Activated CD4-positive, alpha-beta T cell treated with anti-CD3 and anti-CD28 coated beads, Interleukin-2, amount 50 U/mL, for 1 hour (primary cell): ENCODE data around the gene PLA2G15.

Experiments used
- DNase-seq: peaks from one replicate; pipeline ENCODE4 v3.0.0-alpha.2; 2020

Gene PLA2G15, protein sequence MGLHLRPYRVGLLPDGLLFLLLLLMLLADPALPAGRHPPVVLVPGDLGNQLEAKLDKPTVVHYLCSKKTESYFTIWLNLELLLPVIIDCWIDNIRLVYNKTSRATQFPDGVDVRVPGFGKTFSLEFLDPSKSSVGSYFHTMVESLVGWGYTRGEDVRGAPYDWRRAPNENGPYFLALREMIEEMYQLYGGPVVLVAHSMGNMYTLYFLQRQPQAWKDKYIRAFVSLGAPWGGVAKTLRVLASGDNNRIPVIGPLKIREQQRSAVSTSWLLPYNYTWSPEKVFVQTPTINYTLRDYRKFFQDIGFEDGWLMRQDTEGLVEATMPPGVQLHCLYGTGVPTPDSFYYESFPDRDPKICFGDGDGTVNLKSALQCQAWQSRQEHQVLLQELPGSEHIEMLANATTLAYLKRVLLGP

DNA sequence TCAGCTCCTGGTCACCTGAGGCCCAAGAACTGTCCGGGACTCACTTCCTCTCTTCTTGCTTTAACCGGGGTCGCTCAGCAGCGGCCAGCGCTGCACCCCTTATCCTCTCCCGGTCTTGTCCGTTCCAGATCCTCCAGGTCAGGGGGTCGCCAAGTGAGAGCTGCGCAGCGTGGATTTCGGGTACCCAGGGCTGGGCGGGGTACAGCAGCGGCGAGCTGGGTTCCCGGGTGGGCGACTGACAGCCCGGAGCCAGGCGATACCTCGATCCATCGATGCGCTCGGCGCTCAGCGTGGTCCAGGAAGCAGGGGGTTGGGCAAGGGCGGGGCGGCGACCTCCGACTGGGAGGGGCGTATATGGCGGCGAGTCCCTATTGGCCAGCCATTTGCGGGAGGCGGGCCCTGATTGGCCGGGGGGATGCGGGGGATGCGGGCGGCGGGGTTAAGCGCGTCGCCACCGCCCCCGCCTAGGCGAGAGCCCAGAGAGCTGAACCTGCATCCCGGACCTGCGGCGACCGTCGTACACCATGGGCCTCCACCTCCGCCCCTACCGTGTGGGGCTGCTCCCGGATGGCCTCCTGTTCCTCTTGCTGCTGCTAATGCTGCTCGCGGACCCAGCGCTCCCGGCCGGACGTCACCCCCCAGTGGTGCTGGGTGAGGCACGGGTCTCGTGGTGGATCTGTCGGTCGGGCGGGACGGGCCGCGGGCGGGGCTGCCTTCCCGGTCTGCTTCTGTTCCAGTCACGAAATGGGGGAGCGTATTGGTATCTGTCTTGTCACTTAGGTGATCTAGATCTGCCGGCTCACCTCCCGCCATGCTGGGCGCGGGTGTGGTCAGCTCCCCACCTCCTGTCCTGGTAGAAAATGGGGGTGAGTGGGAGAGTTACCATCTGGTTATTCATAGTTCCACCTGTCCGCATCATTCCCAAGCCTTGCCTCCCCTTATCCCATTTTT, at the start of gene PLA2G15:
PLA2G15 (plus strand) TSS at position 471 of the 951 bp plus-strand sequence; CDS start at position 525, 54 bp downstream.
- peak; percentile 97 for DNase-seq

DNA sequence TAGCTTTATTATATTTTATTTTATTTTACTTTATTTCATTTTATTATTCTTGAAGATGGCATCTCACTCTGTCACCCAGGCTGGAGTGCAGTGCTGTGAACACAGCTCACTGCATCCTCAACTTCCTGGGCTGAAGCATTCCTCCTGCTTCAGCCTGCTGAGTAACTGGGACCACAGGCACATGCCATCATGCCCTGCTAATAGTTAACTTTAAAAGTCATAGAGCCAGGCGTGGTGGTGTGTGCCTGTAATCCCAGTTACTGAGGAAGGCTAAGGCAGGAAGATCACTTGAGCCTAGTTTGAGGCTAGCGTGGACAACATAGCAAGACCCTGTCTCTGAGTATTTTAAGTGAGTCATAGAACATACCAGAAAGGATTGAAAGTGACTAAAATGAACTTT, 47.9 kb upstream of the PLA2G15 start:
- DNase-seq: no peak

DNA sequence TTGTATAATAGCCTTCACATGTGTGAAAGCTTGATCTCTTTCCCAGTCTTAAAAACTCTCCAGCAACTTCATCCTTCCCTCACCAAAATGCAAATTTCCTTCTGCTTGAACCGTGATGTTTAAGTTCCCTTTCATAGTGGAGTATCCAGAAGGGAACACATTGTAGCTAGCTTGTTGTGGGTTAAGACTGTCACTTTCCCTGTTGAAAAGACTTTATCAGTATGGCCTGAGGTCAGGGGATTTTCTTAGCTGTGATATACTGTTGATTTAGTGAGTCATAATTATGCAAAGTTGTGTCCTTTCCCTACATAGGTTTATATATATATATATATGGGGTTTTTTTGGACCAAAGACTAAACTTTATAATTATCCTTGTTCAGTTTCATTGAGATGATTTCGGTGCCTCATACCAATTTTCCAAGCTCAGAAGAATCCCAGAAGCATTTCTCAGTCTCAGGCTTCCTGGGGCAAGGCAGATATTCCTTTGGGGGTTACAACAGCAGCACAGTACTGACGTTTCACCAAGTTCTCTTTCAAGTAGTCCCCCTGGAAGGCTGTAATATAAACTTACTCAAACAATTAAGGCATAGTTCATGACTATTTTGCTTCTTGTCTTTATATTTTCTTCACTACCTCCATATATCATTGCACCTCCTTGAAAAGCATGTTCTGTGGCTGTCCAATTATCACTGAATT, 44.9 kb upstream of the PLA2G15 start:
- DNase-seq: no peak

DNA sequence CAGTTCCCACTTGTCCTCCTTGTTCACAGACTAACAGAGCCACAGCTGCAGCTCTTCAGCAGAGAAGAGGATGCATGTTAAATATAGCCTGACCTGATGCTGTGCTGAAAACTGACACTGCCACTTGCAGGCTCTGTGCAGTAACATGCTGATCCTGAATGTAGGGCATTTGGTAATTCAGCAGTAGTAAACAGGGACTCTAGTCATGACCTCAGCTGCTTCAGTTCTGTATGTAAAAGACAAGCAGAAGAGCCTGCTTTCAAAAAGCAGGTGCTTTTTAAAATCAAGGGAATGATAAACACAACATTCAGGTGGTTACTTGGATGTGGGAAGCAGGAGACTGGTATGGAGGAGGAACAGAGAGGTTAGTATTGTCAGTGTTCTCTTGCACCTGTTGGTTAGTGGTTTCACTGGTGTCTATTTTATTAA, 43.1 kb upstream of the PLA2G15 start:
- DNase-seq: no peak

DNA sequence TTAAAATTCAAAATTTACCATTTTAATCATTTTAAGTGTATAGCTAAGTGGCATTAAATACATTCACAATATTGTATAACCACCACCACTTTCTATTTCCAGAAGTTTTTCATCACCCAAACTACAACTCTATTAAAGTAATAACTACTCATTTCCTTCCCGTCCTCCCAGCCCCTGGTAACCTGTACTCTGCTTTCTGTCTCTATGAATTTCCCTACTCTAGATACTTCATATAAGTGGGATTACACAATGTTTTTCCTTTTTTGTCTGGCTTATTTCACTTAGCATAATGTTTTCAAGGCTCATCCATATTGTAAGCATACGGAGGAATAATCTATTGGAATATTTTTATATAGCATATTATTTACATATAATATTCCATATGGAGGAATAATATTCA, 38.9 kb upstream of the PLA2G15 start:
- no peak for DNase-seq

DNA sequence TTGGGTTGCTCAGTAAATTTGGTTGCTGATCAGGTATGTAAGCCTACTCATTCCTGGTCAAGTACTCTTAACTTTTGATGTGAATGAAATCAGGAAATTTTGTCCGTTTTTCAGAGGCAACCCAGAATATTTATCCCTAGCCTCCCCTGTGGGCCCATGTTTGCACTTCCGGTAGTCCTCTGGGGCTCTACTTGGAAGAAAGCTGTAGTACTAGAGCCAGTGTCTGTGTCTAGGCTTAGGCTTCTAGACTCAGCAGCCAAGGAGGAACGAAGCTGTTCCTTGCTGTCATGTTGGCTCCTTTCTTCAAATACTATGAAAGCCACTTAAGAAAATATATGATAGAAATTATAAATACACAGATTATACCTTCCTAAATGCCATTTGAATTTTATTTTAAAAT, 30.4 kb upstream of the PLA2G15 start:
- no peak for DNase-seq

DNA sequence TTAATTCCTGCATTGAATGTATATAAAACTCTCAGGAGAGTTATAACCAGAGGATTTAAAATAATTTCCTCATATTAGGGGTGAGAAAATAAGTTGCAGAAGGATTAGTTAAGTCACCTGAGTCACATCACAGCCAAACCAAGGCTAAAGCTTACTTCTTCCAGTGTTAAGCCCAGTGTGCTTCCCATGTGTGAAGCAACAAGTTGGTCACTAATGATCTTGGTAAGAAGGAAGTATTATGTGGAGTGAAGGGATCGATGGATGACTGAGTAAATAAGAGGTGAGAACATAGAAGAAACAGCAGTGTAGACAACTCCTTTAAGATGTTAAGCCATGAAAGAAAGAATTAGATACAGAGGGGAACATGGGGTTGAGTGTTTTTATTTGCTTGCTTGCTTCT, 29.9 kb upstream of the PLA2G15 start:
- no peak for DNase-seq

DNA sequence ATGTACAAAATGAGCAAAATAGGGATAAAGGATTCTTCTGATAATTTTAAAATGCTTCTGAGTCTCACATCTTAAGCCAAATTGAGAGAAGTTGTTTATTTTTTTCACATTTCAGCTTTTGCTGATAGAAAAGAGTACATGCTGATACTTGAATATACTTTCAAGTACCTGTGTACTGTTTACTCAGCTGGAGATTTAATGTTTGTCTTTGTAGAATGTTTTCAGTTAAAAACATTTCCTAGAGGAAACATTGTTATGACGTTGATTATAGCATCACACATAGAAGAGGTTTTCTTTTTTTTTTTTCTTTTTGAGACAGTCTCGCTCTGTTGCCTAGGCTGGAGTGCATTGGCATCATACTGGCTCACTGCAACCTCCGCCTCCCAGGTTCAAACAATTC, 28.9 kb upstream of the PLA2G15 start:
- no peak for DNase-seq

DNA sequence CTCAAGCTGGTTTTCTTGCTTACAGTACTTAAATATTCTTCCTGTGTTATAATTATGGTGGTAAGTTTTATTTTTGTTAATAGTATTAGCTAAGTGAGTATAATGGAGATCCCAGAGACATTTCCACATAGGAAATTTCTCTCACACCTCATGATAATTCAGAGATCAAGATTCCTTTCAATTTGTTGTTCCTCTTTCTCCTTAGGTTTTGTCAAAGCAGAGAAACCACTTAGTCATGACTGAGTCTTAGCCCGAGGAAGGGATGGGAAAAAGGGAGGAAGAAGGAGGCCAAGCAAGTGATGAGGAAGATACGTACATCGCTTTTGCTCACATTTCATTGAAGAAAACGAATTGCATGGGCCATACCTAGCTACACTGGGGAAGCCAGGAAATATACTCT, 27.7 kb upstream of the PLA2G15 start:
- DNase-seq: no peak

DNA sequence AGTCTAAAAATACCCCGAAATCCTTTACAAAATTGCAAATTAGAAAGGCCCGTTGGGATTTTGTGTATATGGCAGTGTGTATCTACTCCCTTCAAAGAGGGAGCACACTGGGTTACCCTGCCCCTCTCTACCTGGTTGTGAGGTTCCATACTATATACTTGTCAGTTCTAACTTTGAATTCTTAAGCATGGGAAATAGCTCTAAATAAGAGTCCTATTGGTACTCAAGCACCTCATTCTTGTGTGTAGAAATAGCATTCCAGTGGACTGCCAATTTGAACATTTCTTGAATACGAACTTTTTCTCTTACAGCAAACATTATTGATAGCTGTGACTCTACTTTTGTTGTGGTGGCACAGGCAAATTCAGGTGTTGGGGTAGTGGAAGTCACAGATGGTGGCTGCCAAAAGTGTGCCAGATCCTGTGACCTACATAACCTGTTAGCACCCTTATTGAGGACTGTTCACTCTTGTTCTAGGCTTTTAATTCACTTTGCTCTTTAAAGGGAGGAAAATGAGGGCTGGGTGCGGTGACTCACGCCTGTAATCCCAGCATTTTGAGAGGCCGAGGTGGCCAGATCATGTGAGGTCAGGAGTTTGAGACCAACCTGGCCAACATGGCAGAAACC, 25.3 kb upstream of the PLA2G15 start:
- DNase-seq: no peak

DNA sequence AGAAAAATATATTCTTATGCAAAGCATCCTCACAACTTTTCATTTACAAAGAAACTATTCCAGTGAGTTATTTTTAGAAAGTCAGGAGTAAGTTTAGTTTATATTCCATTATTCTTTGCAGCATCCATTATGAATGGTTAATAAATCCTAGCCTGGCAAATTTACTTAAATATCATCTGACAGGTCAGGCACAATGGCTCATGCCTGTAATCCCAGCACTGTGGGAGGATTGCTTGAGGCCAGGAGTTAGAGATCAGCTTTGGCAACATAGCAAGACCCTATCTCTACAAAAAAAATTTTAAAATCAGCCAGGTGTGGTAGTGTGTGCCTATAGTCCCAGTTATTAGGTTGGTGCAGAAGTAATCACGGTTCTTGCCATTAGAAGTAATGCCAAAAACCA, 22.1 kb upstream of the PLA2G15 start:
- no peak for DNase-seq

DNA sequence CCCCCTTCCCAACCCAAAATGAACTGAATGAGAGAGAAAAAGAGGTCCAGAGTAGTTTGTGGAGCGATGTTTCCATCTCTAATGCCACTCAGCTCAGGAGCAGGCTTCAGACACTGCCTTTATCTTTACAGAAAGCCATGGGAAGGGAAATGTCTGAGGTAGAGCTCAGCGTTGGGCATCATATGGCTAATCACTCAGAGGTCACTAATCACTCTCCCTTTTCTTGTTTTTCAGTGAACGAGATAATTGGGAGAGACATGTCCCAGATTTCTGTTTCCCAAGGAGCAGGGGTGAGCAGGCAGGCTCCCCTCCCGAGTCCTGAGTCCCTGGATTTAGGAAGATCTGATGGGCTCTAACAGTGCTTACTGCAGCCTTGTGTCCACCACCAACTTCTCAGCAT, 19.1 kb upstream of the PLA2G15 start:
- DNase-seq: no peak

DNA sequence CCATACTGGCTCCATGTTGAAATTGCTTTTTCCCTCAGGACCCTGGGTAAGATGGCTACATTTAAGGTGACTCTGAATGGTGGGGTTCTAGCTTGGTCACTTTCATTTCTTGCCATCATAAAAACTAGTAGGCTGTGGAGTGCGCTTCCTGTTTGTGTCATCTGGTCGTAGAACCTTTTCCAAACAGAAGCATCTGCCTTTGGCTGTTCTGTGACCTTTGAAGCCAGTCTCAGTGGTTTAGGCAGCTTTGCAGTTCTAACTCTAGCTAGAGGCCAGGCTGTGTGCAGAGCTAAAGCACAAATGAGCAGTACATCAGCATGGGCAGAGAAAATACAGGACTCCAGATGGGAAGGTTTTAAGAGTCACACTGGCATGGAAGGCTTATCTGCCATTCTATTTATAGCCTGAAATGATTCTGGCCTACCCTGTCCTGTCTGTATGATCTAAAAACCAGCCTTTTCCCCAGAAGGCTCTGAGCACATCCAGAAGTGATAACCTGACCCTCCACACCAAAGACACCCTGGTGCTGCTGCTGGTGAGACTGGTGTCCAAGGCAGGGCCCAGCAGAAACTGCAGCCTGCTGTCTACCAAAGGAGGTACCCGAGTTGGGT, 17.9 kb upstream of the PLA2G15 start:
- no peak for DNase-seq

DNA sequence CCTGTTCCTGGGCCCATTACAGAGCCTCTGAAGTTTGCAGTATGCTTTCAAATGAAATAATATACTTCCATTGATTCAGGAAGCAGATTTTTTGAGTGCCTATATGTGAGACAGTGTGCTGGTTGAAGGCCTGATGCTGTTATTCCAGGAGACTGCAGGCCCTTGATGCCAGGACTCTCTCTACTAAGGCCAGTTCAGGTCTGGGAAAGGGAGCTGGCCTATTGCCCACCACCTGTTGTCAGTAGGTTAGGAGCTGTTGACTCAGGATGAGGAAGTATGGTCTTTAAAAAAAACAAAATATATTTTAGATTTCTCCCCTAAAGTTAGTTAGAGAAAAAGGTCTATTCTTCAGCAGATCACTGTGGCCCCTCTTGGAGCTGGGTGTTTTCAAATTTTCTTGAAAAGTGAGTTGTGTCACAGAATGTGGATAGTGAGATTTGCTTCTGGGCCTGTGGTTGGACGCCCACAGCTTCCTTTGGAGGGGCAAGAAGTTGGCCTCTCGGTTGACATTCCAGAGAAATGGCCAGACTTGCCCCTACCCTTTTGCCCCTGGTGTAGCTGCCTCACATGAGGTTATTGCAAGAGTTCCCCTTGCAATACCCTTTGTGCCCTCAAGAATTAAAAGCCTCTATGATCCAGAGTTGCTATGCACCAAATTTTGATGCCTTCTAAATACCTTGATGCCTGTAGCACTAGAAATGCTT, 17.2 kb upstream of the PLA2G15 start:
- DNase-seq: no peak

DNA sequence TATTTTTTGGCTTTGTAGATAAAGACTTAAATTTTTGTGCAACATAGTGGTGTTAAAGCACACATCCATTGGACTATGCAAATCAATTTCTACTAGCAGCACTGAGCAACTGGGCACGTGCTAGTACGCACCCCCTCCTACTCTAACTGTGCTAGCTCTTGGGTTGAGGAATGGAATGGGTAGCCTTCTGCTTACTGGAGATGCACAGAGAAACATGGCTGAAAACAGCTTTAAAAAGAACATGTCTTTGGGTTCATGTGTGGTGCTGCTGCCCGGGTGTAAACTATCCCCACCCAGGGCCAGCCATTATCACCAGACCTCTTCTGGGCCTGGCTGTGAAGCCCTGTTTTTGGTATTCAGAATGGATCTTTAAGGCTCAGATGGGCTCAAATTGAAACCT, 16.5 kb upstream of the PLA2G15 start:
- DNase-seq: no peak

DNA sequence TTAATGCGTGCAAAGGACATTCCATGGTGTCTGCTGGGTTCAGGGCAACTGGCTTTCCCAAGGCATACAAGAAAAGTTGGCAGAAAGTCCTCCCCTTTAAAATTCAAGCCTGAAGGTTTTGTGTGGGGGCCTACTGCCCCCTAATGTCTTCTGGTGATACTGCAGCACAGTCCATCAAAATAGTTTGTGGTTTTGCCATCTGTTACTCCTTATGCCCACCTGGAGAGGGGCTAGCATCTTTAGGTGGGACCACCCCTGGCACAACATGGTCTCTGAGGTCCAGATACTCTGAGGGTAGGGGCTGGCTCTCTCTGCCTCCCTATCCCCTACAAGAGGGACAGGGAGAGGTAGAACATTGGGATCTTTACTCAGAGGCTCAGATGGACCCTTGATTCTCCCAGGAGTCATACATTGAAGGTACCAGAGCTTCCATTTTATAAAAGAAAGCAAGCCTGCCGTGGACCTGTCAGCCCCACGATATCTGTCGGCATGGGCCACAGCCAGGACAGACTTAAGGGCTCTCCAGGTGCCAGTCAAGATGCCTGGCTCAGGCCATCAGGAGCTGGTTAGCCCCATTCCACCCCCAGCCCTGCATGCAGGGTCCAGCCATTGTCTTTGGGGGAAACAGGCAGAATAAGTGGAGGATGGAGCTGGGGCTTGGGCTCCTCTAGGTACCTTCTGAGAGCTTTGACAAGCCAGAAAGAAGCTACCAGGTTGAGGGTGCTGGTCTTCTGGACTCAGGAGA, 15.6 kb upstream of the PLA2G15 start:
- peak; percentile 41 for DNase-seq

DNA sequence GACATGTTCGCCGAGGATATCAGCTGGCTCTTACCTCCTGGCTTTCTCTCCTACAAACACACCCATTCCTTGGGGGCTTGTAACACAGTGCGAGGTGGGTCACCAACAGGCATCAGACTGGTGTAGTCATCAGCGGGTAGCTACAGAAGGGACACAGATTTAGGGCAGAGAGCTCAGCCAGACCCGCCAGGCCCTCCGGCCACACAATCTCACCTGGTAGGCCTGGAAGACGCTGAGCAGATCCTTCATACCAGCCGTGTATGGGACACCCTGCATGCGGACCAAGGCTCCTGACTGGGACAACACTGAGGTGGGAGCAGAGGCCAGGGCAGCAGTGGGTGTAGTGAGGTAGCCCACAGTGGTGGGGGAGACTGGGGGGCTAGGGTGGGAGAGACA, 15.0 kb upstream of the PLA2G15 start:
- no peak for DNase-seq

DNA sequence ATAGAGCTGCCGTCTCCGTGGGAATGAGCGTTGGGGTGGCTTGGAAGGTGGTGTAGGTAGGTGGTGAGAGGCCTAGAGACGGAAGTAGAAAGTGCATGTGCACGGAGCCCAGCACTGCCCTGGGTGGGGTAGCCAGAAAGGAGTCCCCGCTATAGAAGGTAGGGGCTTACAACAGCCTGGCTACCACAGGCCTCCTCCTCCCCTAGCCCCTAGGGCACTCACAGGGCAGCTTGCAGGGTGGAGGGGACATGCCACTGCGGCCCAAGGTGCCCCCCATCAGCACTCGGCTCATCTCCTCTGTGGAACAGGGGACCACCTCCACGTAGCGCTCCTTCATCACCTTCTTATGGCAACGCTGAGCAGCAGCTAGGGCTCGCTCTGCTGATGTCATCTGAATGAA, 14.2 kb upstream of the PLA2G15 start:
- no peak for DNase-seq

DNA sequence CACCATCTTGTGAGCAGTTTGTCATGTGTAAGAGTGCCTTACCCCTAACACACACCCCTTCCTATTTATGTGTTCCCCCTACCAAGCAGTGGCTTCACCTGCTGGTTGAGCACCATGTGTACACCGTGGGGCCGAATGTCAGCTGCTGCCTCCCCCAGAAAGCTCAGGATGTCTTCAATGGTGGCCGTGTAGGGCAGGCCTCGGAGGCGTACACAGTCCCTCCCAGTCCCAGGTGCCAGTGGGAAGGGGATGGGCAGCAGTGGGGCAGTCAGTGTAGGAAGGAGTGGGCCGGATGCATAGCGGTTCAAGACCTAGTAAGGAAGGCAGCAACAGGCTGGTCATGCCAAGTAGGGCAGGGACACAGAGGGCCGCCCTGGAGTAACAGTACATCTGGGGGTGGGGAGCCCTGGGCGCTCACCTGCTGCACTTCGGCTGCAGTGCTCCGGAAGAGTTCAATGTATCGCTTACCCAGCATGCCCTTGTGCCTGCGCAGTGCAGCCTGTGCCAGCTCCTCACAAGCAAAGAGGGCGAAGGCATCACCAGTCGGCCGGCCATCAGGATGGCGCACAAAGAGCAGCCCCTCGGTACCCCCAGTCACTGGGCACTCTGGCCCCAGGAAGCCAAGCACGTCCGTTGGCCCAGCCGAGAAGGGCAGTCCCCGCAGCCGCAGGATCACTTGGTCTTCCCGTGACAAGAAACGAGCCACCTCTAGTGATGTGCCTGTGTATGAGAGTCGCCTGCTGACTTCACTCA, 13.6 kb upstream of the PLA2G15 start:
- DNase-seq: no peak

DNA sequence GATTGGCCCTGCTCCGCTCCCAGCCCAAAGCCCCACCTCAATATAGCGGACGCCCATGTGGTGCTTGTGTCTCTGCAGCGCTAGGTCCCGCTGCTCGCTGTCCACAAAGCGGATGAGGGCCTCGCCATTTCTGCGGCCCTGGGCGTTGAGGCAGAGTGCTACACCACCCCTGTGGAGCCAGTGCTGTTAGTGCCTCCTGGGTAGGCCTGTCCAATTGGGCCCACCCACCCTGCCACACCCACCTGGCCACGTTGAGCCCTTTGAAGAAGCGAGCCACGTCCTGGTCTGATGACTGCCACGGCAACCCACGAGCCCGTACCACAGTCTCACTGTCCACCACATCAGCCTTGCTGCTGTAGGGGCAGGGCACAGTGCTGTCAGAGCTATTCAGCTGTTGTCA, 12.8 kb upstream of the PLA2G15 start:
- DNase-seq: no peak
